ENCODE measurements around the gene NOL4L. TPM values are rescaled to one million over a fixed set of nuclear protein-coding genes. Genes with fewer than 3 reads are reported as not detected.

Gene NOL4L
- total RNA-seq, 1 donor from 2014 or later, result 44.1 TPM

- TF ChIP-seq CTCF (conservative IDR thresholded peaks at IDR 0.05; ENCODE audit: low read depth, low read length), result no peak
- DNase-seq (ENCODE audit: low read depth), result no peak
These were observed 127.6 kb downstream of the NOL4L start for GRCh38 chr20:32457479-32457986.

GRCh38 chr20:32456869-32457478 lies 128.2 kb downstream of the NOL4L start:
- no peak for DNase-seq (ENCODE audit: low read depth)
- peak; percentile 75 for TF ChIP-seq CTCF (conservative IDR thresholded peaks at IDR 0.05; ENCODE audit: low read depth, low read length)
- peak overlapping the region; percentile 56 for H3K4me3 ChIP-seq (ENCODE audit: low read depth, low read length)

More at GRCh38 chr20:32457479-32457986, 127.6 kb downstream of the NOL4L start:
- peak overlapping the region; percentile 56 for H3K4me3 ChIP-seq (ENCODE audit: low read depth, low read length)

GRCh38 chr20:32455901-32456701 lies 129.0 kb downstream of the NOL4L start:
- DNase-seq (ENCODE audit: low read depth), result no peak

GRCh38 chr20:32455171-32455900 lies 129.8 kb downstream of the NOL4L start:
- DNase-seq (ENCODE audit: low read depth), result no peak
- H3K4me3 ChIP-seq (ENCODE audit: low read depth, low read length), result no peak overlapping the region
- no peak for TF ChIP-seq CTCF (conservative IDR thresholded peaks at IDR 0.05; ENCODE audit: low read depth, low read length)

More at GRCh38 chr20:32455901-32456701, 129.0 kb downstream of the NOL4L start:
- no peak for TF ChIP-seq CTCF (conservative IDR thresholded peaks at IDR 0.05; ENCODE audit: low read depth, low read length)
- H3K4me3 ChIP-seq (ENCODE audit: low read depth, low read length), result no peak overlapping the region

- H3K4me3 ChIP-seq (ENCODE audit: low read depth, low read length), result no peak overlapping the region
- no peak for TF ChIP-seq CTCF (conservative IDR thresholded peaks at IDR 0.05; ENCODE audit: low read depth, low read length)
- DNase-seq (ENCODE audit: low read depth), result no peak
These were observed 130.7 kb downstream of the NOL4L start for GRCh38 chr20:32454164-32455145.
